ENCODE results near the gene TGFB3.
"Not testable (repeated sequence)": the region's sequence is repeated elsewhere in the genome, so short reads cannot be mapped to it uniquely, and the experiment has no call there.

TGFB3 gene

DNA sequence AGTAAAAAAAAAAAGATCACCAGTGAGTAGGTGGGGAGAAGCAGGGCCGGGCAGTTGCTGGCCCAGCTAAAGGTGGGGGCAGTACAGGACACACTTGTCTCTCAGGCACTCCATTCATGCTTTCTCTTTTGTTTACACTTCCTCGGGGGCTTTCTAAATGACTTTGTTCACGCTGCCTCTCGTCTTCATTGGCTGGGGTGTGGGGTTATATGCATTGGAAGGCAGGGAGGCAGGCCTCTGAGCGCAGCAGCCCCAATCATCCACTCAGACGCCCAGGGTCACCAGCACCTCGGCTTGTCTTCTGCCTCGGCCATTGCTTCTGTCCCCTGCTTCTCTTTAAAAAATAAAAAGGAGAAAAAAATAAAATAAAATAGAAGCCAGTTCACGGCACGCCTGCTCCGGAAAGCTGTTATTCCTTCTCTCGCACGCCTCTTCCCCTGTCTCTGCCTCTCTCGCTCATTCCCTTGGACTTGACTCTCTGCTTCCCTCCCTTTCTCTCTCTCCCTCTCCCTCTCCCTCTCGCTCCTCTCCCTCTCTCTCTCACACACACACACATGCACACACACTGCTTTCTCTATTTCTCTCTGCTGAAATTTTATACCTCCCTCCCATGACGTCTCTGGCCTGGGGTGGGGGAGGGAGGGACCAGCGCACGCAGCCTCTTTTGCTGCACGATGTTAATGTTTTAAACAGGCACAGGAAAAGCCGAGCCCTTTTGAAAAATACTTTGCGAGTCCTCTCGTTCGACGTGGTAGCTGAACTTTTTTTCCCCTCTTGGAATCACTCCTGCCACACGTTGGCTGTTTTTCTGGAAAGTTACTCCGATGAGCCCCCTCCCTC is at the start of gene TGFB3:
Gene TGFB3, minus strand, starts transcription at position 570 of the 840 bp plus-strand sequence. CDS start 1,102 bp downstream, outside the sequence.
- peak; percentile 78 for FAIRE-seq
- peak; percentile 45 for DNase-seq (ENCODE audit: insufficient read length, low spot score)

GRCh38 chr14:76024211-76024907 is 42.6 kb upstream of the TGFB3 start:
- FAIRE-seq, result peak; percentile 37
- DNase-seq (ENCODE audit: insufficient read length, low spot score), result no peak

GRCh38 chr14:76023757-76024156 is 42.0 kb upstream of the TGFB3 start:
- FAIRE-seq, result peak; percentile 84
- peak; percentile 8 for DNase-seq (ENCODE audit: insufficient read length, low spot score)

GRCh38 chr14:76022991-76023390 is 41.2 kb upstream of the TGFB3 start:
- no peak for FAIRE-seq

DNA sequence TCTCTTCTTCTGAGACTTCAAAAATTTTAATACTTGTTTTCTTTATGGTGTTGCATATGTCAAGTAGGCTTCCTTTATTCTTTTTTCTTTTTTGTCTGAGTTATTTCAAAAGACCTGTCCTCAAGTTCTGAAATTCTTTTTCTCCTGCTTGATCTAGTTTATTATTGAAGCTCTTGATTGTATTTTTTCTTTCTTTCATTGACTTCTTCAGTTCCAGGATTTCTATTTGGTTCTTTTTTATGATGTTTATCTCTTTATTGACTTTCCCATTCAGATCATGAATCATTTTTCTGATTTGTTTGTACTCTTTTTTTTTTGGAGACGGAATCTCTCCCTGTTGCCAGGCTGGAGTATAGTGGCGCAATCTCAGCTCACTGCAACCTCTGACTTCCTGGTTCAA is 37.9 kb upstream of the TGFB3 start:
- DNase-seq (ENCODE audit: insufficient read length, low spot score), result no peak
- FAIRE-seq, result no peak

More at GRCh38 chr14:76022991-76023390, 41.2 kb upstream of the TGFB3 start:
- no peak for DNase-seq (ENCODE audit: insufficient read length, low spot score)

DNA sequence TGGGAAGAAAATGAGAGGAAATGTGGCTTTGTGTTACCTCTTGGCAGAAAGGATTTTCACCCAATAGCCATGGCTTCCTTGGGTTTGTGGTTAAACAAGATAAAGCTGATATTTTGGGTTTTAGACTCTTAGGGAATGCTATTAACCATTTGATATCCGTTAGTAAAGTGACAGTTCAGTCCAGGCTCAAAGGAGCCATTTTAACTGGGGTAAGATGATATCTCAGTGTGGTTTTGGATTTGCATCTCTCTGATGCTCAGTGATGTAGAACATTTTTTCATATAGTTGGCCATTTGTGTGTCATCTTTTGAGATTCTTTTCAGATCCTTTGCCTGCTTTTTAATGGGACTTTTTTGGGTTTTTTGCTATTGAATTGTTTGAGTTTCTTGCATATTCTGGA is 33.9 kb upstream of the TGFB3 start:
- FAIRE-seq, result peak; percentile 67
- no peak for DNase-seq (ENCODE audit: insufficient read length, low spot score)

- no peak for DNase-seq (ENCODE audit: insufficient read length, low spot score)
- FAIRE-seq, result no peak
Observed at GRCh38 chr14:76015191-76015590, 33.4 kb upstream of the TGFB3 start.

DNA sequence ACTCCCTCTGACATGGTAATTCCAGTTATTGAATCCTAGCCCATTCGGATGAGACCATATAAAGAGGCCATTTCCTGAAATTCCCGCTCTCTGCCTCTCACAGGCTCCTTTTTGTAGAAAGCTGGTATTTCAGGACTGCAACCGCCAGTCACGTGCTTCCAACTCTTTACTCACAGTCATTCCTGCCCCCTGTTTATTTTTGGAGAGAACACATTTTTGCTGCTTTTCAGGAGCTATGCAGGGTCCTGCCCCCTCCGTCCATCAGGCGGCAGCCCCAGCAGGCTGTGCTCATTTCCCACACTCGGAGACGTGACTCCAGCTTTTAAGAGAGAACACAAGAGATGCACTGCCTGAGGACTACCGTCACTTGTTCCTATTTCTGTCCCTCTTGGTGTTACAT is 30.6 kb upstream of the TGFB3 start:
- no peak for DNase-seq (ENCODE audit: insufficient read length, low spot score)
- FAIRE-seq, result no peak

DNA sequence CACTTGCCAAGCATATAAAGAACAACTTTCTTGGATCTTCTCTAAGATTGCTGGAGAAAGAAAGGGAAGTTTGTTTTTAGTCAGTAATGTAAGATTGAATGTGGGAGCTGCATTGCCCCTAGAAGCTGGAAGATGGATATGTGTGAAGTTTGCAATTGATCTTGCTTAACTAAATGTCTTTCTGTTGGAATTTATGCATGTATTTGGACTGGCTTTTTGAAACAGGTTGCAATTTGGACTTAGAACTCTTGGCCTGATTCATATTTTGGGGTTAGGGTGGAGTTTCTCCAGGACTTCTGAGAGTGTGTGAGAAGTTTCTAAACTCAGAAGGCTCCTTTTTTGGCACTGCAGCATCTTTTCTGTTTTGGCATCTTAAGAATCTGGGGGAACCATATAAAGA is 30.1 kb upstream of the TGFB3 start:
- no peak for FAIRE-seq
- no peak for DNase-seq (ENCODE audit: insufficient read length, low spot score)

DNA sequence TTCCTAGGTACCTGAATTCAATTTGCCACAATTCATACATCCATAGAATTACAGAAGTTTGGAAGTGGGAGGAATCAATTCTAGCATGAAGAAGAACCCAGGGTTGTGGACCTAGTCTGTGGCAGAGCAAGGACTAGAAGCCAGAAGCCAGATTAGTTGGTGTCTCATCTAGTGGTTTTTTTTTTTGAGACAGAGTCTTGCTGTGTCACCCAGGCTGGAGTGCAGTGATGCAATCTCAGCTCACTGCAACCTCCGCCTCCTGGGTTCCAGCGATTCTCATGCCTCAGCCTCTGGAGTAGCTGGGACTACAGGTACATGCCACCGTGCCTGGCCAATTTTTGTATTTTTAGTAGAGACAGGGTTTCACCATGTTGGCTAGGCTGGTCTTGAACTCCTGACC is 27.8 kb upstream of the TGFB3 start:
- not testable (repeated sequence) for FAIRE-seq; DNase-seq (ENCODE audit: insufficient read length, low spot score)

DNA sequence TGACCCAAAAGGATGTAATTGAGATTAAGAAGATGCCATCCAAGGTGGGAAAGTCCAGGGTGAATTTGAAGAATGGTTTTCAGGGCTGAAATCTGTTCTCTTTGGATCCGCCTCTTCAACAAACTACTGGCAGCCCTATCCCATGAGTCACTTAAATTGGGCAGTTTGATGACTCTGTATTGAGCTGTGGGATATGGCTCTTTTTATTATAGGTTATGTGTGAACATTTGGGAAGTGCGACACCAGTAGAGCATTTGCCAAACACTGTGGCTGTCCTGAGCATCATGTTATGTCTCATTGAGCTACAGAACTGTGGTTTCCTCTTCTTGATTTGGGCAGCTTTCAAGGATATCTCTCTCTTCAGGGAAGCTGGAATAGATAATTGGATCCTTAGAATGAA is 26.1 kb upstream of the TGFB3 start:
- FAIRE-seq (no peak), DNase-seq (ENCODE audit: insufficient read length, low spot score) (no peak)

GRCh38 chr14:76007379-76007778 is 25.6 kb upstream of the TGFB3 start:
- no peak for FAIRE-seq

DNA sequence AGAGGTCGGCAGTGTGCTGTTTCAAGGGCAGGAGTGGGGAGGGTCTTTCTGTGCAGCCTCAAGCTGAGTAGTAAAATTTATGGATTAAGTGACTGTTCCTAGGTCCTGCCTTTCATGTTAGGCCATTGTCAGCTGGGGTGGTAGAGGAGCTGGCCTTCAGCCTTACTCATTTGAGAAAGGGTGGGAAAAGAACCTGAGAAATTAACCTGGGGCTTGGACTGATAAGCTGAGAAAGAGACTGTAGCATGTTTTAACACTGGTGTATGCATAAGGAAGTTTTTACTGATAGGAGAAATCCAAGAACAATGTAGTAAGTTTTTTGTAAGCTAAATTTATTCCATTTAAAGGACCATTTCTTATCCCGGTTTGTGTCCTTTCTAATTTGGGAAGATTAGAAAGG is 24.5 kb upstream of the TGFB3 start:
- FAIRE-seq, result no peak
- DNase-seq (ENCODE audit: insufficient read length, low spot score), result no peak

More at GRCh38 chr14:76007379-76007778, 25.6 kb upstream of the TGFB3 start:
- no peak for DNase-seq (ENCODE audit: insufficient read length, low spot score)

DNA sequence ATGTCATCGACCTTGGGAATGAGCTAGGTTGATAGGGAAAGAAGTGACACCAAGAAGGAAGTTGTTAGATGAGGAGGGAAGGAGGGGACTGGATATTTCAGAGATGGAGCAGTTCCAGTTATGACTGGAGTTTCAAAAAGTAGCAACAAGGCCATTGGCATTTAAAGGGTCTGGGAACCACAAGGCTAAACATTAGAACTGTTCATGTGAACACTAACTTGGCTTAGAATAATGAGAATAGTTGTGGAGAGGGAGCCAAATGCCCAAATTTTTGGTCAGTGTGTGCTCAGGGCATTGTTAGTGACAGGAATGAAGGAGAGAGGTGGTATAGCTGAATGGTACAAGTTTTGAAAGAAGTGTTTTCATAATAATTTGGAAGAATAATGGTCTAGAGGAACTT is 20.6 kb upstream of the TGFB3 start:
- DNase-seq (ENCODE audit: insufficient read length, low spot score), result no peak
- FAIRE-seq, result no peak

DNA sequence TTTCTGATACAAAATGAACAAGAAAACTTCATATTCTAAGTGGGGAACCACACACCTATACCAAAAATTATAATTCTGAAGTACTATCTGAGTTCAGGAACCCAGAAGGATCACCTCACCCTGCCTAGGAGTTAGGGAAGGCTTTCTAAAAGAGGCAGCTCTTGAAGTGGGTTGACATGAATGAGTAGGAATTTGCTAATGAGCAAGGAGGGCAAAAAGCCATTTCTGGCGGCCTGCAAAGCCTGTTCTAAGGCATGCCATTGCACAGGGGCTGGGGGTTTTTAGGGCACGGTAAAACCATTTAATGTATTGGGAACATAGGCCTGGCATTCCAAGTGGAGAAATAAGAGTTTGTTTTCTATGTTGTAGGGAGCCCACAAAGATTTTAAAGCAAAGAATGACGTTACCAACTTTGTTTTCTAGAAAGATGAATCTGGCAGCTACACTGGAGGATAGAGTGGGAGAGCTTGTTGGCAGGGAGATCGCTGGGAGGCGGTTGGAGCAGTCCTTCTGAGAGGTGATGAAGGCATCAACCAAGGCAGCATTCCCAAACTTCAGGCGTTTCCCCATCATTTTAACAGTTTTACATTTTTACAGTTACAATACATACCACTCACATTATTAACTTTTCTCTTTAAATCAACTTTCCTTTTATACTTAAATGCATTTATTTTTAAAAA is 17.9 kb upstream of the TGFB3 start:
- no peak for FAIRE-seq
- DNase-seq (ENCODE audit: insufficient read length, low spot score), result no peak

- FAIRE-seq, result no peak
- no peak for DNase-seq (ENCODE audit: insufficient read length, low spot score)
Observed at GRCh38 chr14:75996488-75996887, 14.7 kb upstream of the TGFB3 start.

DNA sequence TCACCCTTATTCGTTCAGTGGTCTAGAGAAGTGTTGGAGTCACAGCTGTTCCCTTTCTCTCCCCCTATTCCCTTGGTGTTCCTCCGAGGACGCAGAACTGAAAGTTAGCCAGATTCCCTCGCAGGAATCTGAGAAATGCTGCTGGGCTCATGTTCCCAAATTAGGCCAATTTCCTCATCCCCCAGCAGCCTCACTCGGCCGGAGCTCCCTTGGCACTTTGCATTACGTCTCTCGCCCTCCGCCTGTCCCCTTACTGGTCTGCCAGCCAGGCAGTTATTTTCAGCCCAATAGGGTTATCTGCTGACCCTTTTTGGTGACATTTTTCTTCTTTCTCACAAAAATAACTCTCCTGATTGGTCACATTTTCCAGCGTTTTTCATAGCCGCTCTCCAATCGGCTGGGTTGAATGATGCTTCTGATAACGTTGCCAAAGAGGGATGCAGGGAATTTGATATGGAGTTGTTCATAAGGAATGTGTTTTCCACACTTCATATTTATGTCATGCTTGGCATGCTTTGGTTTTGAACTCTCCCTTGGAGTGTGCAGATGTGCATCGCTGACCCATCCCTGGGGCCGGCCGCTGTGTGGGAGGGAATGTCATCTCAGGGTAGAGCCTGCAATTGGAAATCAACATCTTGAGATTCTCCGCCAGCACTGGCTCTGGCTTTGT is 13.7 kb upstream of the TGFB3 start:
- FAIRE-seq, result no peak

GRCh38 chr14:75993567-75994041 is 11.8 kb upstream of the TGFB3 start:
- DNase-seq (ENCODE audit: insufficient read length, low spot score) (no peak), FAIRE-seq (peak; percentile 44)

More for the DNA sequence above, 13.7 kb upstream of the TGFB3 start:
- DNase-seq (ENCODE audit: insufficient read length, low spot score), result no peak

DNA sequence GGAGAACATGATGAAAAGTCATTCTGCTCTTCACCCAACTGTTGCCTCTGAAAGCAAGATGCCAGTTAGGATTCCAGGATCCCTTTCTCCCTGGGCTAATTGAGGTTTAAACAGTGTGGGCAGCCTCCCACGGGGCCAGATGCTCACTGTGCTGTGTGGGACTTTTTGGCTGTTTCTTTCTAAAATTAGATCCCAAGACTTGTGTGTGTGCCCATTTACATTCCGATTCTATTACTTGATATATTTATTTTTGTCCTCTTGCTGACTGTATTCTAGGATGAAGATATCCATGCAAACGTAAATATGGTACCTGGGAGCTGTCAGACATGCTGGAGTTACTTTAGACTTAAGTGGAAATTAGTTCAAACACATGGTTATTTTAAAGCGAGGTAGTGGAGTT is 10.0 kb upstream of the TGFB3 start:
- FAIRE-seq, result no peak
- DNase-seq (ENCODE audit: insufficient read length, low spot score), result no peak

DNA sequence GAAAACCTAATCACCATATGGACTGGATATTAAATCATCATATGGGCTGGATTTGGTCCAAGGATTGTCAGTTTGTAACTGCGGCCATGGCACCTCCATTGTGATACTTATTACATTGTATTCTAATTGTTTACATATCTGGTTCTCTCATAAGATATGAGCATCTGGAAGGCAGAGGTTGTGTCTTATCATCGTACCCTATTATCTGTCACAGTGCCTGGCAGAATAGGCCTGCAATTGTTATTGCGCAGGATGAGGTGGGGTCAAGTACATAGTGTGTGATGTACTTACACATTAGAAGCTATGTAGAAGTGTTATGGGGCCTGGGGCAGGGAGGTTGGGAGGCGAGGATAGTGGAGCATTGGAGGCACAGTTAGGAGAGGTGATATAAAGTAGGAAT is 8.5 kb upstream of the TGFB3 start:
- no peak for FAIRE-seq

GRCh38 chr14:75989134-75989533 is 7.3 kb upstream of the TGFB3 start:
- no peak for FAIRE-seq

More for the DNA sequence above, 8.5 kb upstream of the TGFB3 start:
- no peak for DNase-seq (ENCODE audit: insufficient read length, low spot score)

More at GRCh38 chr14:75989134-75989533, 7.3 kb upstream of the TGFB3 start:
- no peak for DNase-seq (ENCODE audit: insufficient read length, low spot score)
